GM12878 (cell line): ENCODE data around the gene IFNL3. TPM values are rescaled to one million over a fixed set of nuclear protein-coding genes. Genes with fewer than 3 reads are reported as not detected.
"Not testable (repeated sequence)": the region's sequence is repeated elsewhere in the genome, so short reads cannot be mapped to it uniquely, and the experiment has no call there.

Experiments
- ATAC-seq: fragments of 200-7000 bp; cut with Tn5 transposase; 3 replicates; pipeline ENCODE4 v1.9.1; 2020; ENCODE audit warnings: mild to moderate bottlenecking, moderate library complexity
- Bru-seq: library from RNA; stranded (reverse); fragments of 400-500 nt; gene quantifications from one replicate; lab custom pipeline; 2021; lab: Mats Ljungman, UMichigan
- BruChase-seq, 2 experiments: library from RNA; stranded (reverse); fragments of 400-500 nt; gene quantifications; one replicate each; lab custom pipeline; 2021; lab: Mats Ljungman, UMichigan
- BruUV-seq: library from RNA; stranded (reverse); fragments of 400-500 nt; replicated peaks from 2 replicates; lab custom pipeline; 2021; lab: Mats Ljungman, UMichigan
- CTCF ChIA-PET: fragments of 300-600 bp; sonication (Branson Sonifier 250); formaldehyde crosslinking; extraction: SDS; loops from one replicate; lab custom pipeline; 2021; ENCODE audit warnings: inconsistent platforms; lab: Yijun Ruan, JAX
- POLR2A ChIA-PET: fragments of 350-600 bp; formaldehyde crosslinking; extraction: SDS; loops from one replicate; lab custom pipeline; 2021; ENCODE audit warnings: inconsistent platforms; lab: Charles Lee
- RAD21 ChIA-PET: fragments of 300-600 bp; sonication (Branson Sonifier 250); formaldehyde crosslinking; loops from one replicate; lab custom pipeline; 2023; ENCODE audit warnings: antibody characterized with exemption; ENCODE audit not compliant: unreplicated experiment; lab: Charles Lee
- SMC1A ChIA-PET: fragments of 300-600 bp; sonication (Branson Sonifier 250); formaldehyde crosslinking; loops from one replicate; lab custom pipeline; 2023; ENCODE audit not compliant: unreplicated experiment, uncharacterized antibody; lab: Charles Lee
- DNase-seq: peaks from one replicate; pipeline ENCODE4 v3.0.0-alpha.2; 2011; ENCODE audit warnings: low read depth, low spot score
- FAIRE-seq: peaks from 3 replicates; lab custom pipeline; 2011; peaks lifted over from hg19 to GRCh38; lab: Jason Lieb, UNC
- H2AFZ ChIP-seq: 2 replicates; pipeline ENCODE4 v1.6.0; 2011; ENCODE audit warnings: low read depth, low read length, control low read depth; ENCODE audit not compliant: control insufficient read depth
- H3K27ac ChIP-seq: 2 replicates; pipeline ENCODE4 v1.5.1; 2011; ENCODE audit warnings: control low read depth; ENCODE audit not compliant: control insufficient read depth, insufficient read depth
- H3K27me3 ChIP-seq, 2 experiments: replicated peaks in 1 of 2; 2 replicates each; pipeline versions ENCODE4 v1.6.0 to v1.6.1; 2011; ENCODE audit warnings: low read length in 1 of 2; ENCODE audit not compliant: control insufficient read depth in 2 of 2, insufficient read depth in 2 of 2
- H3K36me3 ChIP-seq, 2 experiments: 2 replicates each; pipeline ENCODE4 v1.5.1; 2011; ENCODE audit warnings: low read length in 1 of 2; ENCODE audit not compliant: control insufficient read depth in 2 of 2, insufficient read depth in 2 of 2
- H3K4me1 ChIP-seq: 2 replicates; pipeline ENCODE4 v1.6.1; 2011; ENCODE audit warnings: mild to moderate bottlenecking, low read length, moderate library complexity, mixed read lengths; ENCODE audit not compliant: control insufficient read depth, insufficient read depth
- H3K4me2 ChIP-seq: 2 replicates; pipeline ENCODE4 v1.6.0; 2011; ENCODE audit warnings: control low read depth; ENCODE audit not compliant: control insufficient read depth, insufficient read depth
- H3K4me3 ChIP-seq: fragments of 200-600 bp; sonication (generic); 2 replicates; pipeline ENCODE4 v1.5.1; 2016
- H3K79me2 ChIP-seq: 2 replicates; pipeline ENCODE4 v1.6.0; 2011; ENCODE audit warnings: low read length; ENCODE audit not compliant: control insufficient read depth, insufficient read depth
- H3K9ac ChIP-seq: 2 replicates; pipeline ENCODE4 v1.8.0; 2011; ENCODE audit warnings: low read length, control low read depth, mixed read lengths; ENCODE audit not compliant: control insufficient read depth, insufficient read depth
- H3K9me3 ChIP-seq: replicated peaks from 3 replicates; pipeline ENCODE4 v1.5.1; 2011; ENCODE audit warnings: mild to moderate bottlenecking, low read length; ENCODE audit not compliant: control insufficient read depth, insufficient read depth
- H4K20me1 ChIP-seq: 2 replicates; pipeline ENCODE4 v1.6.0; 2011; ENCODE audit not compliant: control insufficient read depth, insufficient read depth
- BRCA1 ChIP-seq: IDR thresholded peaks from 2 replicates; pipeline ENCODE4 v1.6.1; 2011; ENCODE audit warnings: low read depth, low read length, improper control_type of control experiment
- EZH2 ChIP-seq: IDR thresholded peaks from 2 replicates; pipeline ENCODE4 v1.6.1; 2012; ENCODE audit warnings: low read depth, mild to moderate bottlenecking, control low read depth, inconsistent platforms, low read length, borderline replicate concordance; ENCODE audit not compliant: control insufficient read depth
- HDAC6 ChIP-seq: fragments of 200-600 bp; sonication (generic); IDR thresholded peaks from one replicate; pipeline ENCODE4 v1.8.0; 2017; ENCODE audit warnings: antibody characterized with exemption; ENCODE audit not compliant: unreplicated experiment
- SMC3 ChIP-seq: IDR thresholded peaks from 2 replicates; pipeline ENCODE4 v1.6.1; 2011; ENCODE audit warnings: low read length, improper control_type of control experiment, borderline replicate concordance
- STAT3 ChIP-seq: IDR thresholded peaks from 2 replicates; pipeline ENCODE4 v1.6.1; 2011; ENCODE audit warnings: low read depth, low read length, improper control_type of control experiment
- WGBS: methylation state at CpG from one replicate; pipeline ENCODE4 v1.1.6; 2016; ENCODE audit warnings: low lambda C conversion rate; ENCODE audit not compliant: insufficient replicate concordance, insufficient coverage; ENCODE audit errors: missing lambda C conversion rate; 5-methylcytosine and 5-hydroxymethylcytosine counted together
- in situ Hi-C: fragments of 300-500 bp; cut with MboI; formaldehyde crosslinking; loops from 9 replicates; pipeline ENCODE4 v1.14.3; 2018; ENCODE audit warnings: mixed read lengths
- intact Hi-C: fragments of 100-400 bp; cut with micrococcal nuclease; formaldehyde crosslinking; loops from one replicate; pipeline ENCODE4 v1.14.2; 2022; ENCODE audit not compliant: unreplicated experiment
- long read RNA-seq, 2 experiments: library from polyadenylated mRNA; unstranded; transcript quantifications; one replicate each; pipeline ENCODE4 v2.0.0, GENCODE V29; 2019 to 2020
- polyA minus RNA-seq, 3 experiments: library from RNA; depleted of rRNA, polyadenylated mRNA; stranded (reverse); fragments of >200 nt; gene quantifications; 2 replicates each; pipeline ENCODE4 v1.2.3, GENCODE V29; 2011
- polyA plus RNA-seq, 11 experiments: library from polyadenylated mRNA; depleted of rRNA in 4 of 11; unstranded in 6 of 11; stranded (reverse) in 5 of 11; fragments of >200 nt; fragmentation: Nextera tagmentation in 4 of 11; fragmentation: Illumina TruSeq in 1 of 11; extraction: Ambion mirVana in 4 of 11; extraction: Trizol in 1 of 11; gene quantifications; 1 replicate in 1 of 11; 2 replicates in 10 of 11; pipeline versions ENCODE4 v1.2.1 to v1.2.3, GENCODE V29; 2011 to 2016; ENCODE audit warnings: inconsistent platforms in 2 of 11, missing spikeins in 2 of 11, low read depth in 1 of 11
- total RNA-seq, 4 experiments: library from RNA; depleted of rRNA in 3 of 4; stranded (reverse); fragments of >200 nt in 3 of 4; fragmentation: Illumina TruSeq in 1 of 4; extraction: Trizol in 1 of 4; gene quantifications; 2 replicates each; pipeline versions ENCODE4 v1.2.1 to v1.2.3, GENCODE V29; 2013 to 2021
- TF ChIP-seq, protein P1 (sequence below): IDR thresholded peaks from 2 replicates; pipeline ENCODE4 v1.6.1; 2012; ENCODE audit warnings: improper control_type of control experiment, low read depth, low read length; ENCODE audit not compliant: insufficient replicate concordance

IFNL3 gene
- not detected in 2 replicates for total RNA-seq (2013; cell fraction: nucleolus; rRNA removed)
- total RNA-seq (2014; rRNA removed) (not detected in 2 replicates), total RNA-seq (2014; rRNA removed; fragmentation: Illumina TruSeq; extraction: Trizol) (not detected in 2 replicates), total RNA-seq (2021) (not detected in 2 replicates), polyA plus RNA-seq (2011; rRNA removed) (not detected in 2 replicates), polyA plus RNA-seq (2014; fragmentation: Illumina TruSeq; extraction: Trizol) (not detected in 2 replicates), polyA plus RNA-seq (2014; fragmentation: Nextera tagmentation; extraction: Ambion mirVana) (not detected), polyA plus RNA-seq (2014; rRNA removed) (not detected in 2 replicates), polyA plus RNA-seq (2016; fragmentation: Nextera tagmentation; extraction: Ambion mirVana) (not detected), polyA minus RNA-seq (2011; rRNA and poly(A)+ RNA removed) (not detected in 2 replicates), Bru-seq, nascent RNA (not detected), BruChase-seq, experiment 1, labeled RNA remaining after a 6-hour chase (percentile 28 among the genes with signal in this experiment), BruChase-seq, experiment 2, labeled RNA remaining after a 2-hour chase (percentile 18 among the genes with signal in this experiment)
- polyA plus RNA-seq (2011; ENCODE audit: low read depth) = not detected
- polyA plus RNA-seq (2011; cell fraction: cytosol; rRNA removed) = not detected in 2 replicates
- not detected in 2 replicates for polyA plus RNA-seq (2011; cell fraction: nucleus; rRNA removed)
- not detected in 2 replicates for polyA plus RNA-seq (2012)
- polyA minus RNA-seq (2011; cell fraction: cytosol; rRNA and poly(A)+ RNA removed) = not detected in 2 replicates
- polyA minus RNA-seq (2011; cell fraction: nucleus; rRNA and poly(A)+ RNA removed) = not detected in 2 replicates
- long read RNA-seq, experiment 1 = 0 reads
- long read RNA-seq, experiment 2 = 0 reads

- H4K20me1 ChIP-seq, H2AFZ ChIP-seq, FAIRE-seq, H3K36me3 ChIP-seq, SMC1A ChIA-PET, H3K9me3 ChIP-seq, H3K4me3 ChIP-seq, BruUV-seq, in situ Hi-C loops, H3K9ac ChIP-seq, DNase-seq, H3K27ac ChIP-seq, POLR2A ChIA-PET, H3K79me2 ChIP-seq, CTCF ChIA-PET, H3K27me3 ChIP-seq, intact Hi-C loops, RAD21 ChIA-PET, ATAC-seq, H3K4me2 ChIP-seq, H3K4me1 ChIP-seq: not testable (repeated sequence)
- 81% methylated on average over 12 of the region's 12 CpGs for WGBS
Measured at GRCh38 chr19:39244410-39245100, at the start of gene IFNL3. TSS of gene IFNL3 (minus strand) at chr19:39245006. CDS start at chr19:39244967, 39 bp downstream.

DNA sequence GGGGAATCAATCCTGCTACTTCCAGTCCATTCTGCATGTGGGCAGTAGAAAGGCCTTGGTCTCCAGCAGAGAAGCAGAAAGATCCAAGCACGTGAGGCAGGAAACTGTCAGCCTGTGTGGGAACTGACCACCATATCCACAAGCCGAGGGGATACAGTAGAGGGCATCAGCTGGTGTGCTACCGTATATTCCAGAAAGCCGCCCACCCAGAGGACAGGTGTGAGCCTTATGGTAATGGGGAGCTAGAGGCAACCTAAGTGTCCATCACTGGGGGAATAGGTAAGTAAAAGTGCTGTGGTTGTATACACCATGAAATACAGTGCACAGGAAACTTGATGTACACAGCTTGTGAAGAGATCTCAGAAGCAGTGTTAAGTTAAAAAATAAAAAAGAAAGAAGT lies 48.6 kb upstream of the IFNL3 start:
- Histone ChIP-seq H3K4me1 (no peaks in the 10 kb centered on the region), H3K4me2 (no peak overlapping the region), H3K27ac (no peak overlapping the region), H3K79me2 (no peaks in the 10 kb centered on the region), H3K27me3 (0 out of 4 replicates have a peak, but pooled peaks cover 0 to 3% of the 10 kb centered on the region in 2 experiments), H3K36me3 (no peaks in the 10 kb centered on the region), H3K4me3 (no peak overlapping the region), H2AFZ (no peak overlapping the region), H3K9me3 (no peaks in the 10 kb centered on the region), H4K20me1 (no peaks in the 10 kb centered on the region), H3K9ac (no peak overlapping the region)
- ChIA-PET RAD21 (no interaction called here), POLR2A (no interaction called here), CTCF (no interaction called here), SMC1A (no interaction called here)
- 49% methylated on average over 4 of the region's 4 CpGs for WGBS
- FAIRE-seq = no peak
- intact Hi-C loops = no loop called here
- no peak for ATAC-seq
- no TSS peak for BruUV-seq
- in situ Hi-C loops = no loop called here
- no peak for DNase-seq
- TF ChIP-seq STAT3 = no peak
- TF ChIP-seq SMC3 = no peak
- no peak for TF ChIP-seq EZH2
- no peak for TF ChIP-seq HDAC6
- TF ChIP-seq, protein P1, sequence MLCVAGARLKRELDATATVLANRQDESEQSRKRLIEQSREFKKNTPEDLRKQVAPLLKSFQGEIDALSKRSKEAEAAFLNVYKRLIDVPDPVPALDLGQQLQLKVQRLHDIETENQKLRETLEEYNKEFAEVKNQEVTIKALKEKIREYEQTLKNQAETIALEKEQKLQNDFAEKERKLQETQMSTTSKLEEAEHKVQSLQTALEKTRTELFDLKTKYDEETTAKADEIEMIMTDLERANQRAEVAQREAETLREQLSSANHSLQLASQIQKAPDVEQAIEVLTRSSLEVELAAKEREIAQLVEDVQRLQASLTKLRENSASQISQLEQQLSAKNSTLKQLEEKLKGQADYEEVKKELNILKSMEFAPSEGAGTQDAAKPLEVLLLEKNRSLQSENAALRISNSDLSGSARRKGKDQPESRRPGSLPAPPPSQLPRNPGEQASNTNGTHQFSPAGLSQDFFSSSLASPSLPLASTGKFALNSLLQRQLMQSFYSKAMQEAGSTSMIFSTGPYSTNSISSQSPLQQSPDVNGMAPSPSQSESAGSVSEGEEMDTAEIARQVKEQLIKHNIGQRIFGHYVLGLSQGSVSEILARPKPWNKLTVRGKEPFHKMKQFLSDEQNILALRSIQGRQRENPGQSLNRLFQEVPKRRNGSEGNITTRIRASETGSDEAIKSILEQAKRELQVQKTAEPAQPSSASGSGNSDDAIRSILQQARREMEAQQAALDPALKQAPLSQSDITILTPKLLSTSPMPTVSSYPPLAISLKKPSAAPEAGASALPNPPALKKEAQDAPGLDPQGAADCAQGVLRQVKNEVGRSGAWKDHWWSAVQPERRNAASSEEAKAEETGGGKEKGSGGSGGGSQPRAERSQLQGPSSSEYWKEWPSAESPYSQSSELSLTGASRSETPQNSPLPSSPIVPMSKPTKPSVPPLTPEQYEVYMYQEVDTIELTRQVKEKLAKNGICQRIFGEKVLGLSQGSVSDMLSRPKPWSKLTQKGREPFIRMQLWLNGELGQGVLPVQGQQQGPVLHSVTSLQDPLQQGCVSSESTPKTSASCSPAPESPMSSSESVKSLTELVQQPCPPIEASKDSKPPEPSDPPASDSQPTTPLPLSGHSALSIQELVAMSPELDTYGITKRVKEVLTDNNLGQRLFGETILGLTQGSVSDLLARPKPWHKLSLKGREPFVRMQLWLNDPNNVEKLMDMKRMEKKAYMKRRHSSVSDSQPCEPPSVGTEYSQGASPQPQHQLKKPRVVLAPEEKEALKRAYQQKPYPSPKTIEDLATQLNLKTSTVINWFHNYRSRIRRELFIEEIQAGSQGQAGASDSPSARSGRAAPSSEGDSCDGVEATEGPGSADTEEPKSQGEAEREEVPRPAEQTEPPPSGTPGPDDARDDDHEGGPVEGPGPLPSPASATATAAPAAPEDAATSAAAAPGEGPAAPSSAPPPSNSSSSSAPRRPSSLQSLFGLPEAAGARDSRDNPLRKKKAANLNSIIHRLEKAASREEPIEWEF = no peak
- TF ChIP-seq BRCA1 = no peak
